ENCODE measurements around the gene TMEM62. TPM values are rescaled to one million over a fixed set of nuclear protein-coding genes. Genes with fewer than 3 reads are reported as not detected.
"Not testable (repeated sequence)": the region's sequence is repeated elsewhere in the genome, so short reads cannot be mapped to it uniquely, and the experiment has no call there.

Gene TMEM62
- total RNA-seq, 1 donor from 2014 or later, result 9.3 TPM

- DNase-seq (ENCODE audit: low spot score), result no peak
- intact Hi-C loops (cut with DNase I), result no loop called here
These were observed 86.8 kb downstream of the TMEM62 start for GRCh38 chr15:43219929-43220928.

GRCh38 chr15:43220991-43221403 lies 87.6 kb downstream of the TMEM62 start, which contains the start of gene EPB42:
Gene EPB42, minus strand, starts transcription at chr15:43221018. Its CDS starts 193 bp downstream, at chr15:43220825.
- intact Hi-C loops (cut with DNase I), result no loop called here
- no peak for DNase-seq (ENCODE audit: low spot score)

- intact Hi-C loops (cut with DNase I), result no loop called here
- DNase-seq (ENCODE audit: low spot score), result no peak
These were observed 88.0 kb downstream of the TMEM62 start for GRCh38 chr15:43221422-43221821.

- intact Hi-C loops (cut with DNase I), result loop anchor here (2.0 kb wide), 1 partner anchor 61 kb away; no protein-coding TSS in a partner anchor
- DNase-seq (ENCODE audit: low spot score), result no peak
These were observed 92.0 kb downstream of the TMEM62 start for GRCh38 chr15:43225201-43225949.

GRCh38 chr15:43225950-43226255 lies 92.5 kb downstream of the TMEM62 start:
- DNase-seq (ENCODE audit: low spot score), result not testable (repeated sequence)
- intact Hi-C loops (cut with DNase I), result loop anchor here (2.0 kb wide), 1 partner anchor 61 kb away; no protein-coding TSS in a partner anchor

DNA sequence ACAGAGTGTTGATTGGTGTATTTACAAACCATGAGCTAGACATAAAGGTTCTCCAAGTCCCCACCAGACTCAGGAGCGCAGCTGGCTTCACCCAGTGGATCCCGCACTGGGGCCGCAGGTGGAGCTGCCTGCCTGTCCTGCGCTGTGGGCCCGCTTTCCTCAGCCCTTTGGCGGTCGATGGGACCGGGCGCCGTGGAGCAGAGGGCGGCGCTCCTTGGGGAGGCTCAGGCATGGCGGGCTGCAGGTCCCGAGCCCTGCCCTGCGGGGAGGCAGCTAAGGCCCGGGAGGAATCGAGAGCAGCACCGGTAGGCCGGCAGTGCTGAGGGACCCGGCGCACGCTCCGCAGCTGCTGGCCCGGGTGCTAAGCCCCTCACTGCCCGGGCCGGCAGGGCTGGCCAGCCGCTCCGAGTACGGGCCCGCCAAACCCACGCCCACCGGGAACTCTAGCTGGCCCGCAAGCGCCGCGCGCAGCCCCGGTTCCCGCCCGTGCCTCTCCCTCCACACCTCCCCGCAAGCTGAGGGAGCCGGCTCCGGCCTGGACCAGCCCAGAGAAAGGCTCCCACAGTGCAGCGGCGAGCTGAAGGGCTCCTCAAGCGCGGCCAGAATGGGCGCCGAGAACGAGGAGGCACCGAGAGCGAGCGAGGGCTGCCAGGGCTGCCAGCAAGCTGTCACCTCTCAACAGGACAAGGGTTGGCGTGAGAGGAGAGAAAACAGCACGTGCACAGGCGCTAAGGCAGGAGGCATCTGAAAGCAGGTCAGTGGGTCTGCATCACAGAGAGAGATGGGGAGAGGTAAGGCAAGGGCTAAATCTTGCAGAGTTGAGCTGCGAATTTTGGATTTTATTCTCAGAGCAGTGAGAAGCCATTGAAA lies 93.3 kb downstream of the TMEM62 start:
- intact Hi-C loops (cut with DNase I), result no loop called here
- no peak for DNase-seq (ENCODE audit: low spot score)

DNA sequence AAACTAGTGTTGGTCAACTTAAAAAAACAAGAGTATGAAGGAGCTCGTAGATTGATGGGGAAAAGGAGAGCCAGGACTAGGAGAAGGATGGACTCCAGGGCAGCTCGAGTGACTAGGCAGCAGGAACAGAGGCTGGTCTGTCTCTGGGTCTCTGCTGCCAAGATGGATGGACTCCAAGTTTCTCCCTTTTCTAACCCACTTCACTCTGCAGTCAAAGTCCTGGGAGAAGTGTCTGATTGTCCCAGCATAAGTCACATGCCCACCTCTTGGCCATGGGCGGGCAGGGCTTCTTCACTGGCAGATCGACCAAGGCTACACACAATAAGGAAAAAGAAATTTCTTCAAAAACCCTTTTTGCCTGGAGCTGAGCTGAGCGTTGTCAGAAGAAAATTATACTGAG lies 96.6 kb downstream of the TMEM62 start:
- no peak for DNase-seq (ENCODE audit: low spot score)
- intact Hi-C loops (cut with DNase I), result no loop called here

GRCh38 chr15:43230640-43231115 lies 97.3 kb downstream of the TMEM62 start:
- intact Hi-C loops (cut with DNase I), result no loop called here
- no peak for DNase-seq (ENCODE audit: low spot score)

GRCh38 chr15:43232289-43232874 lies 99.0 kb downstream of the TMEM62 start:
- intact Hi-C loops (cut with DNase I), result no loop called here
- DNase-seq (ENCODE audit: low spot score), result no peak

Other genes with a start within 250 kb of the TMEM62 start
- 28.0 TPM for gene TTBK2, start 212.8 kb upstream of the TMEM62 start, total RNA-seq
- 34.6 TPM for gene UBR1, start 27.5 kb upstream of the TMEM62 start, total RNA-seq
- 56.6 TPM for gene CCNDBP1, start 51.8 kb downstream of the TMEM62 start, total RNA-seq
- gene EPB42, start 87.4 kb downstream of the TMEM62 start, total RNA-seq, result 0.38 TPM
- not detected for gene TGM5, start 133.3 kb downstream of the TMEM62 start, total RNA-seq
- gene TGM7, start 168.7 kb downstream of the TMEM62 start, total RNA-seq, result not detected
- 6.4 TPM for gene LCMT2, start 197.0 kb downstream of the TMEM62 start, total RNA-seq
- gene ZSCAN29, start 237.5 kb downstream of the TMEM62 start, total RNA-seq, result 14.0 TPM
- gene TUBGCP4, start 237.5 kb downstream of the TMEM62 start, total RNA-seq, result 10.7 TPM